GM23338 (cell line): ENCODE results near the gene GGTLC2. TPM values are rescaled to one million over a fixed set of nuclear protein-coding genes. Genes with fewer than 3 reads are reported as not detected.

Source experiments
- ATAC-seq: fragments of 200-7000 bp; cut with Tn5 transposase; 3 replicates; pipeline ENCODE4 v1.9.1; 2020
- DNase-seq: peaks from one replicate; pipeline ENCODE4 v3.0.0-alpha.2; 2015; ENCODE audit warnings: low spot score
- H2AFZ ChIP-seq: fragments of 200-600 bp; sonication (generic); 2 replicates; pipeline ENCODE4 v1.8.0; 2016; ENCODE audit warnings: antibody characterized with exemption, mild to moderate bottlenecking, moderate library complexity
- H3F3A ChIP-seq: fragments of 200-600 bp; sonication (generic); replicated peaks from 2 replicates; pipeline ENCODE4 v1.8.0; 2017; ENCODE audit warnings: antibody characterized with exemption, mixed run types, low read depth
- H3K27ac ChIP-seq: fragments of 200-600 bp; sonication (generic); 2 replicates; pipeline ENCODE4 v1.6.1; 2016; ENCODE audit warnings: low read depth
- H3K27me3 ChIP-seq: fragments of 200-600 bp; sonication (generic); 2 replicates; pipeline ENCODE4 v1.8.0; 2016; ENCODE audit warnings: mild to moderate bottlenecking, mixed run types, moderate library complexity; ENCODE audit not compliant: insufficient read depth
- H3K36me3 ChIP-seq: fragments of 200-600 bp; sonication (generic); 2 replicates; pipeline ENCODE4 v1.8.0; 2016; ENCODE audit warnings: mild to moderate bottlenecking; ENCODE audit not compliant: insufficient read depth
- H3K4me1 ChIP-seq: fragments of 200-600 bp; sonication (generic); 2 replicates; pipeline ENCODE4 v1.8.0; 2016; ENCODE audit warnings: mild to moderate bottlenecking, moderate library complexity; ENCODE audit not compliant: insufficient read depth
- H3K4me2 ChIP-seq: fragments of 200-600 bp; sonication (generic); 2 replicates; pipeline ENCODE4 v1.7.1; 2017; ENCODE audit warnings: mixed run types
- H3K4me3 ChIP-seq: fragments of 200-600 bp; sonication (generic); 2 replicates; pipeline ENCODE4 v1.6.1; 2016; ENCODE audit warnings: mixed run types
- H3K79me2 ChIP-seq: fragments of 200-600 bp; sonication (generic); replicated peaks from 2 replicates; pipeline ENCODE4 v1.8.0; 2017; ENCODE audit warnings: mild to moderate bottlenecking; ENCODE audit not compliant: insufficient read depth
- H3K9me2 ChIP-seq: fragments of 200-600 bp; sonication (generic); 2 replicates; pipeline ENCODE4 v1.8.0; 2017; ENCODE audit not compliant: insufficient read depth
- H4K20me1 ChIP-seq: fragments of 200-600 bp; sonication (generic); replicated peaks from 2 replicates; pipeline ENCODE4 v1.8.0; 2017; ENCODE audit warnings: mild to moderate bottlenecking; ENCODE audit not compliant: insufficient read depth
- H3K27ac Mint-ChIP-seq: 2 replicates; pipeline ENCODE4 v1.8.0; 2020; ENCODE audit warnings: inconsistent platforms, mild to moderate bottlenecking, moderate library complexity, mixed read lengths
- H3K27me3 Mint-ChIP-seq: 3 replicates; pipeline ENCODE4 v1.8.0; 2022; ENCODE audit warnings: low read depth, mild to moderate bottlenecking, moderate library complexity, mixed read lengths, inconsistent platforms; ENCODE audit not compliant: insufficient read depth, poor library complexity
- H3K36me3 Mint-ChIP-seq: 3 replicates; pipeline ENCODE4 v1.8.0; 2021; ENCODE audit warnings: low read depth, mild to moderate bottlenecking, inconsistent platforms, moderate library complexity, mixed read lengths
- H3K4me1 Mint-ChIP-seq: 3 replicates; pipeline ENCODE4 v1.8.0; 2020; ENCODE audit warnings: mild to moderate bottlenecking, inconsistent platforms, mixed read lengths
- H3K4me3 Mint-ChIP-seq: 3 replicates; pipeline ENCODE4 v1.8.0; 2021; ENCODE audit warnings: moderate library complexity, mild to moderate bottlenecking, inconsistent platforms, mixed read lengths
- H3K9me3 Mint-ChIP-seq: 3 replicates; pipeline ENCODE4 v1.8.0; 2020; ENCODE audit warnings: moderate library complexity, mild to moderate bottlenecking, inconsistent platforms, mixed read lengths
- CREB1 ChIP-seq: fragments of 250-450 bp; sonication (Bioruptor Pico); IDR thresholded peaks from 2 replicates; pipeline ENCODE4 v1.5.0; 2020; ENCODE audit warnings: low read depth, mild to moderate bottlenecking, moderate library complexity
- CTCF ChIP-seq, 2 experiments: fragments of 200-600 bp in 1 of 2; sonication (generic) in 1 of 2; conservative IDR thresholded peaks; 2 replicates each; pipeline versions ENCODE4 v1.5.1 to v1.6.1; 2016 to 2017; ENCODE audit warnings: antibody characterized with exemption in 2 of 2, low read depth in 2 of 2, mild to moderate bottlenecking in 2 of 2, moderate library complexity in 1 of 2
- ETS1 ChIP-seq: IDR thresholded peaks from 2 replicates; pipeline ENCODE4 v1.6.1; 2016; ENCODE audit warnings: antibody characterized with exemption
- EZH2 ChIP-seq: fragments of 200-600 bp; sonication (generic); IDR thresholded peaks from one replicate; pipeline ENCODE4 v1.8.0; 2017; ENCODE audit warnings: antibody characterized with exemption, mild to moderate bottlenecking, low read depth; ENCODE audit not compliant: unreplicated experiment
- EZH2phosphoT487 ChIP-seq: fragments of 200-600 bp; sonication (generic); IDR thresholded peaks from one replicate; pipeline ENCODE4 v1.8.1; 2018; ENCODE audit warnings: antibody characterized with exemption; ENCODE audit not compliant: unreplicated experiment
- JUNB ChIP-seq: IDR thresholded peaks from one replicate; pipeline ENCODE4 v1.6.1; 2016; ENCODE audit warnings: antibody characterized with exemption; ENCODE audit not compliant: unreplicated experiment
- NANOG ChIP-seq: IDR thresholded peaks from 2 replicates; pipeline ENCODE4 v1.6.1; 2016; ENCODE audit warnings: antibody characterized with exemption, borderline replicate concordance
- POLR2AphosphoS5 ChIP-seq: IDR thresholded peaks from 2 replicates; pipeline ENCODE4 v1.6.1; 2016; ENCODE audit warnings: antibody characterized with exemption, low read depth
- REST ChIP-seq: IDR thresholded peaks from one replicate; pipeline ENCODE4 v1.6.1; 2018; ENCODE audit warnings: antibody characterized with exemption; ENCODE audit not compliant: unreplicated experiment
- STAT1 ChIP-seq: IDR thresholded peaks from one replicate; pipeline ENCODE4 v1.6.1; 2016; ENCODE audit warnings: antibody characterized with exemption; ENCODE audit not compliant: unreplicated experiment
- ZNF114 ChIP-seq: fragments of 250-450 bp; sonication (Bioruptor Pico); IDR thresholded peaks from 2 replicates; pipeline ENCODE4 v1.5.0; 2020; ENCODE audit warnings: mild to moderate bottlenecking, moderate library complexity
- ZNF331 ChIP-seq: fragments of 250-450 bp; sonication (Bioruptor Pico); IDR thresholded peaks from 2 replicates; pipeline ENCODE4 v1.5.0; 2020; ENCODE audit warnings: low read depth, mild to moderate bottlenecking, moderate library complexity
- polyA plus RNA-seq: library from polyadenylated mRNA; unstranded; fragments of >200 nt; fragmentation: Nextera tagmentation; extraction: Ambion mirVana; gene quantifications from 2 replicates; pipeline ENCODE4 v1.2.1, GENCODE V29; 2016
- total RNA-seq: library from RNA; depleted of rRNA; stranded (reverse); fragments of >200 nt; shearing (Covaris generic); gene quantifications from 2 replicates; pipeline ENCODE4 v1.2.3, GENCODE V29; 2014

The GGTLC2 gene
- total and polyA plus RNA-seq, 2 experiments from 2014 or later, result not detected

GRCh38 chr22:22673628-22674027 is 29.2 kb downstream of the GGTLC2 start (continued):
- TF ChIP-seq CTCF (conservative IDR thresholded peaks at IDR 0.05; ENCODE audit: low read depth in 2 of 2) (no peak), ETS1 (no peak), POLR2AphosphoS5 (no peak), JUNB (no peak), EZH2 (no peak)

DNA sequence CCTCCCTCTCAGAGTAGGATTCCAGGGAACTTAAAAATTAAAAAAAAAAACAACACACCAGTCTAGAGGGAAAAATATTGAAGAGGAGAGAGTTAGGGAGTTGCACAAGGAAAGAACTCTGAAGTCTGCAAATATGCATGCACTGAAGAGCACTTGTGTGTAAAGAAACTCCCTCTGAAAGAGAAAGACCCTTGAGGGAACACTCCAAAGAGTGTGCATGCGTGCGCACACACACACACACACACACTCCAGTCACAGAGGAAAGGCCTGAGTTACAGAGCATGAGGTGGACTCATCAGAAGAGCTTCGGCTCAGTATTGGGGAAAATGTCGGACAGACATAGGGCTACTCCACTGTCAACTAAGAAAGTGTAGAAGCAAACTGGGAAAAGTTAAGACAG is 30.1 kb downstream of the GGTLC2 start:
- Histone ChIP-seq H3F3A (no peaks in the 10 kb centered on the region), H3K36me3 (no peaks in the 10 kb centered on the region), H3K27ac (no peak overlapping the region), H3K79me2 (no peaks in the 10 kb centered on the region), H2AFZ (no peak overlapping the region), H3K9me2 (no peaks in the 10 kb centered on the region; the same call in 1 of the 2 replicates), H3K4me2 (no peak overlapping the region), H3K27me3 (peaks cover 100% of the 10 kb centered on the region), H4K20me1 (no peaks in the 10 kb centered on the region), H3K4me3 (no peak overlapping the region), H3K4me1 (no peaks in the 10 kb centered on the region)
- H3K4me3 Mint-ChIP-seq, result no peak overlapping the region
- H3K27ac Mint-ChIP-seq, result no peak overlapping the region
- DNase-seq (no peak), ATAC-seq (no peak)
- no peaks in the 10 kb centered on the region for H3K4me1 Mint-ChIP-seq
- TF ChIP-seq ZNF114 (no peak), NANOG (no peak), STAT1 (no peak), ZNF331 (CRISPR knock-in tag) (no peak), ETS1 (no peak), CREB1 (CRISPR knock-in tag) (no peak), JUNB (no peak), EZH2phosphoT487 (no peak), REST (no peak), EZH2 (no peak), CTCF (conservative IDR thresholded peaks at IDR 0.05; ENCODE audit: low read depth in 2 of 2) (no peak), POLR2AphosphoS5 (no peak)
- H3K36me3 Mint-ChIP-seq, result no peaks in the 10 kb centered on the region
- H3K27me3 Mint-ChIP-seq, result peaks cover 81% of the 10 kb centered on the region
- peaks cover 15% of the 10 kb centered on the region for H3K9me3 Mint-ChIP-seq
